Left renal cortex interstitium (tissue), 4 donors: ENCODE measurements around the gene ASPG. TPM values are rescaled to one million over a fixed set of nuclear protein-coding genes. Genes with fewer than 3 reads are reported as not detected.

Experiments
- DNase-seq, 4 donors: peaks; one replicate each; pipeline ENCODE4 v3.0.0-alpha.2; 2013; ENCODE audit warnings: low read depth in 4 of 4, low spot score in 2 of 4, missing footprints in 1 of 4
- polyA plus RNA-seq, 4 donors: library from polyadenylated mRNA; unstranded; fragments of 120-200 nt; gene quantifications; one replicate each; pipeline ENCODE4 v1.2.1, GENCODE V29; 2013; ENCODE audit not compliant: insufficient read length in 4 of 4

ASPG gene
- polyA plus RNA-seq, 4 donors: 13.0 to 17.1 (median 15.7) TPM

GRCh38 chr14:104073764-104074163 lies 11.7 kb upstream of the ASPG start:
- no peak for DNase-seq

- no peak for DNase-seq
These were observed 9.9 kb upstream of the ASPG start for GRCh38 chr14:104075530-104076151.

GRCh38 chr14:104076743-104077142 lies 8.8 kb upstream of the ASPG start:
- DNase-seq: no peak

GRCh38 chr14:104078031-104078455 lies 7.5 kb upstream of the ASPG start:
- DNase-seq: peak; percentile 63 to 85 (median 71)

- no peak for DNase-seq
These were observed 4.9 kb upstream of the ASPG start for GRCh38 chr14:104080376-104081260.

GRCh38 chr14:104081261-104081835 lies 4.2 kb upstream of the ASPG start:
- DNase-seq: no peak

GRCh38 chr14:104081951-104082464 lies 3.5 kb upstream of the ASPG start:
- DNase-seq: no peak

GRCh38 chr14:104082807-104083206 lies 2.7 kb upstream of the ASPG start:
- DNase-seq: no peak

- DNase-seq: peak in 2 of 4 donors; percentile 16 to 34
These were observed 1.1 kb upstream of the ASPG start for GRCh38 chr14:104084251-104085002.

GRCh38 chr14:104085889-104086201 lies 345 bp downstream of the ASPG start:
- DNase-seq: no peak

GRCh38 chr14:104086210-104086660 lies 735 bp downstream of the ASPG start:
- DNase-seq: no peak

GRCh38 chr14:104086661-104087461 lies 1.4 kb downstream of the ASPG start:
- DNase-seq: no peak

GRCh38 chr14:104087505-104087904 lies 2.0 kb downstream of the ASPG start:
- no peak for DNase-seq

- no peak for DNase-seq
These were observed 2.7 kb downstream of the ASPG start for GRCh38 chr14:104087981-104088850.

GRCh38 chr14:104090071-104090748 lies 4.7 kb downstream of the ASPG start:
- no peak for DNase-seq

GRCh38 chr14:104091061-104091926 lies 5.8 kb downstream of the ASPG start:
- DNase-seq: no peak
